IMR-90 (cell line): Measurements from ENCODE around the gene CTDSPL. TPM values are rescaled to one million over a fixed set of nuclear protein-coding genes. Genes with fewer than 3 reads are reported as not detected.

ENCODE experiments used
- ATAC-seq: fragments of 200-7000 bp; cut with Tn5 transposase; 2 replicates; pipeline ENCODE4 v1.9.1; 2020; ENCODE audit warnings: low read depth, mild to moderate bottlenecking, moderate library complexity
- BruUV-seq: library from RNA; stranded (reverse); fragments of 400-500 nt; replicated peaks from 2 replicates; lab custom pipeline; 2021; lab: Mats Ljungman, UMichigan
- CTCF ChIA-PET: fragments of 300-600 bp; formaldehyde crosslinking; extraction: SDS; loops from one replicate; lab custom pipeline; 2021; ENCODE audit warnings: antibody characterized with exemption; lab: Yijun Ruan, JAX
- POLR2A ChIA-PET: fragments of 300-600 bp; sonication (Branson Sonifier 250); formaldehyde crosslinking; loops from one replicate; lab custom pipeline; 2022; ENCODE audit warnings: antibody characterized with exemption; ENCODE audit not compliant: unreplicated experiment; lab: Charles Lee
- DNase-seq: peaks from one replicate; pipeline ENCODE4 v3.0.0; 2013
- H2AFZ ChIP-seq: replicated peaks from 2 replicates; pipeline ENCODE3; 2013; ENCODE audit warnings: low read length, mild to moderate bottlenecking; ENCODE audit not compliant: poor library complexity
- H2AK5ac ChIP-seq: 2 replicates; pipeline ENCODE4 v1.6.1; 2013; ENCODE audit warnings: low read depth, low read length, inconsistent platforms
- H2AK9ac ChIP-seq: replicated peaks from 2 replicates; pipeline ENCODE3; 2013; ENCODE audit warnings: mild to moderate bottlenecking, low read depth, low read length, moderate library complexity; ENCODE audit not compliant: poor library complexity
- H2BK120ac ChIP-seq: 2 replicates; pipeline ENCODE4 v1.6.1; 2013; ENCODE audit warnings: low read depth, low read length, inconsistent platforms
- H2BK15ac ChIP-seq: 3 replicates; pipeline ENCODE4 v1.6.1; 2013; ENCODE audit warnings: low read depth, low read length, inconsistent platforms
- H2BK20ac ChIP-seq: 2 replicates; pipeline ENCODE4 v1.6.1; 2013; ENCODE audit warnings: low read depth, mild to moderate bottlenecking, inconsistent platforms, low read length, moderate library complexity
- H2BK5ac ChIP-seq: 2 replicates; pipeline ENCODE4 v1.6.1; 2013; ENCODE audit warnings: mild to moderate bottlenecking, low read depth, low read length, inconsistent platforms; ENCODE audit not compliant: poor library complexity, severe bottlenecking
- H3K14ac ChIP-seq: replicated peaks from 2 replicates; pipeline ENCODE4 v1.6.1; 2013; ENCODE audit warnings: low read depth, low read length, inconsistent platforms
- H3K18ac ChIP-seq: 2 replicates; pipeline ENCODE4 v1.6.1; 2013; ENCODE audit warnings: low read depth, low read length, control low read depth
- H3K23ac ChIP-seq: 2 replicates; pipeline ENCODE4 v1.6.1; 2013; ENCODE audit warnings: low read depth, low read length, inconsistent platforms
- H3K27ac ChIP-seq: 2 replicates; pipeline ENCODE4 v1.5.1; 2013; ENCODE audit warnings: mild to moderate bottlenecking, control low read depth, low read length; ENCODE audit not compliant: insufficient read depth
- H3K27me3 ChIP-seq: 2 replicates; pipeline ENCODE4 v1.6.1; 2013; ENCODE audit warnings: low read length; ENCODE audit not compliant: control insufficient read depth, insufficient read depth
- H3K36me3 ChIP-seq: 2 replicates; pipeline ENCODE4 v1.6.1; 2013; ENCODE audit warnings: low read length, mixed read lengths; ENCODE audit not compliant: control insufficient read depth, insufficient read depth
- H3K4ac ChIP-seq: 2 replicates; pipeline ENCODE4 v1.6.1; 2013; ENCODE audit warnings: low read depth, low read length, inconsistent platforms
- H3K4me1 ChIP-seq: 2 replicates; pipeline ENCODE4 v1.6.1; 2013; ENCODE audit warnings: low read length, mixed read lengths; ENCODE audit not compliant: control insufficient read depth, insufficient read depth
- H3K4me2 ChIP-seq: 2 replicates; pipeline ENCODE4 v1.6.1; 2013; ENCODE audit warnings: low read depth, mild to moderate bottlenecking, control low read depth, low read length, moderate library complexity
- H3K4me3 ChIP-seq: 2 replicates; pipeline ENCODE4 v1.5.1; 2013; ENCODE audit warnings: low read depth, mild to moderate bottlenecking, control low read depth, low read length, moderate library complexity; ENCODE audit not compliant: insufficient read depth
- H3K56ac ChIP-seq: 2 replicates; pipeline ENCODE4 v1.6.1; 2013; ENCODE audit warnings: low read length, inconsistent platforms; ENCODE audit not compliant: insufficient read depth; ENCODE audit errors: extremely low read depth
- H3K79me1 ChIP-seq, 2 experiments: 2 replicates each; pipeline ENCODE4 v1.6.1; 2013; ENCODE audit warnings: low read length in 2 of 2, inconsistent platforms in 1 of 2, low read depth in 1 of 2
- H3K9ac ChIP-seq: 2 replicates; pipeline ENCODE4 v1.6.1; 2013; ENCODE audit warnings: low read depth, low read length, control low read depth
- H3K9me1 ChIP-seq: 2 replicates; pipeline ENCODE4 v1.6.1; 2013; ENCODE audit warnings: low read length, inconsistent platforms; ENCODE audit not compliant: insufficient read depth
- H3K9me3 ChIP-seq: 2 replicates; pipeline ENCODE4 v1.6.1; 2013; ENCODE audit warnings: low read length; ENCODE audit not compliant: control insufficient read depth, insufficient read depth
- H4K20me1 ChIP-seq: 2 replicates; pipeline ENCODE4 v1.6.1; 2013; ENCODE audit warnings: low read length, inconsistent platforms; ENCODE audit not compliant: insufficient read depth
- H4K5ac ChIP-seq: 2 replicates; pipeline ENCODE4 v1.6.1; 2013; ENCODE audit warnings: mild to moderate bottlenecking, low read depth, low read length, control low read depth
- H4K8ac ChIP-seq, 2 experiments: 2 replicates each; pipeline ENCODE4 v1.6.1; 2013; ENCODE audit warnings: low read depth in 2 of 2, low read length in 2 of 2, control low read depth in 1 of 2, inconsistent platforms in 1 of 2
- H4K91ac ChIP-seq: 2 replicates; pipeline ENCODE4 v1.6.1; 2013; ENCODE audit warnings: low read depth, low read length, inconsistent platforms; ENCODE audit not compliant: insufficient read depth
- CEBPB ChIP-seq: IDR thresholded peaks from 2 replicates; pipeline ENCODE4 v1.6.1; 2012; ENCODE audit warnings: low read depth, low read length, improper control_type of control experiment
- MAFK ChIP-seq: IDR thresholded peaks from 2 replicates; pipeline ENCODE4 v1.6.1; 2012; ENCODE audit warnings: low read depth, low read length, improper control_type of control experiment
- RCOR1 ChIP-seq: IDR thresholded peaks from 2 replicates; pipeline ENCODE4 v1.6.1; 2012; ENCODE audit warnings: mild to moderate bottlenecking, low read length, improper control_type of control experiment; ENCODE audit not compliant: insufficient replicate concordance
- WGBS, 2 experiments: methylation state at CpG; one replicate each; pipeline versions ENCODE4 v1.1.5 to v1.1.7; 2013; ENCODE audit warnings: missing lambda C conversion rate in 2 of 2; ENCODE audit not compliant: insufficient read length in 1 of 2; ENCODE audit errors: extremely low coverage in 2 of 2; 5-methylcytosine and 5-hydroxymethylcytosine counted together
- dilution Hi-C: fragments of 300-500 bp; cut with HindIII; formaldehyde crosslinking; loops from one replicate; pipeline ENCODE4 v1.14.3; 2018; ENCODE audit warnings: low sequenced_read_pairs; ENCODE audit not compliant: unreplicated experiment
- in situ Hi-C: fragments of 300-500 bp; cut with MboI; formaldehyde crosslinking; loops from 3 replicates; pipeline ENCODE4 v1.14.3; 2019; ENCODE audit warnings: low sequenced_read_pairs, inconsistent platforms, mixed read lengths
- intact Hi-C: fragments of 100-400 bp; cut with micrococcal nuclease; formaldehyde crosslinking; loops from 2 replicates; pipeline ENCODE4 v1.10.0; 2022
- polyA plus RNA-seq, 3 experiments: library from polyadenylated mRNA; depleted of rRNA; stranded (reverse); fragments of >200 nt; gene quantifications; 2 replicates each; pipeline ENCODE4 v1.2.3, GENCODE V29; 2012; ENCODE audit warnings: low replicate concordance in 1 of 3
- total RNA-seq: library from RNA; depleted of rRNA; stranded (reverse); fragments of >200 nt; gene quantifications from 2 replicates; pipeline ENCODE4 v1.2.3, GENCODE V29; 2012
- TF ChIP-seq, protein P1 (sequence below): conservative IDR thresholded peaks from 2 replicates; pipeline ENCODE4 v1.5.1; 2012; ENCODE audit warnings: mild to moderate bottlenecking, low read depth, low read length, improper control_type of control experiment

Gene CTDSPL
- total and polyA plus RNA-seq, 2 of the 4 experiments (the other 2 are of a cell fraction) = 24.5 to 29.0 TPM

DNA sequence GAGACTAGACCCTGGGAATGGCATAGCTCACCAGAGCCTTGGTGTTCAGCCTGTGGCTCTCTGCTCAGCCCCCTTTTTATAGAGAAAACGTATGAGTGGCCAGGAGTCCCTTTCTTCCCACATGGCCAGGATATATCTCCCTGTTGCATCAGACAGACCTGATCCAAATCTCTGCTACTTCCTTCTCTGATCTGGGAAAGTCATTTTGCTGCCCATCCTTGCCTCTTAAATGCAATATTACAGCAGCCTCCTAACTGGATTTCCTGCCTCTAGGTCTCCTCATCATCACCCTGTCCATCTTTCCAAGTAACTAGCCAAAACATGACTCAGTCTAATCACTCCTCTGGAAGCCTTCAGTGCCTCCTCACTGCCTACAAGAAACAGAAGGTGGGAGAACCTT is 42.9 kb downstream of the CTDSPL start:
- no peak overlapping the region for H4K5ac ChIP-seq
- dilution Hi-C loops = no loop called here
- no CpG with 5 or more reads among the region's 1 CpG for WGBS, 2 experiments
- peaks cover 56 to 83% of the 10 kb centered on the region in 2 experiments for H3K79me1 ChIP-seq
- no peak overlapping the region for H2BK5ac ChIP-seq
- DNase-seq (peak; percentile 75), ATAC-seq (peak; percentile 24)
- BruUV-seq = no TSS peak
- no peak overlapping the region for H3K4me3 ChIP-seq
- H3K4ac ChIP-seq = peak overlapping the region; percentile 2; the same call in 1 of the 2 replicates
- no peak overlapping the region for H2BK15ac ChIP-seq
- H4K8ac ChIP-seq = no peak overlapping the region
- H4K20me1 ChIP-seq = peaks cover 27% of the 10 kb centered on the region
- H3K27ac ChIP-seq = no peak overlapping the region
- peaks cover 2% of the 10 kb centered on the region; the same call in 1 of the 2 replicates for H3K36me3 ChIP-seq
- no peak overlapping the region for H3K4me2 ChIP-seq
- H3K9me1 ChIP-seq = peaks cover 34% of the 10 kb centered on the region
- ChIA-PET POLR2A (no interaction called here), CTCF (no interaction called here)
- no peak overlapping the region for H3K56ac ChIP-seq
- H3K23ac ChIP-seq = no peak overlapping the region
- TF ChIP-seq RCOR1 = no peak
- TF ChIP-seq MAFK = no peak
- TF ChIP-seq, protein P1, sequence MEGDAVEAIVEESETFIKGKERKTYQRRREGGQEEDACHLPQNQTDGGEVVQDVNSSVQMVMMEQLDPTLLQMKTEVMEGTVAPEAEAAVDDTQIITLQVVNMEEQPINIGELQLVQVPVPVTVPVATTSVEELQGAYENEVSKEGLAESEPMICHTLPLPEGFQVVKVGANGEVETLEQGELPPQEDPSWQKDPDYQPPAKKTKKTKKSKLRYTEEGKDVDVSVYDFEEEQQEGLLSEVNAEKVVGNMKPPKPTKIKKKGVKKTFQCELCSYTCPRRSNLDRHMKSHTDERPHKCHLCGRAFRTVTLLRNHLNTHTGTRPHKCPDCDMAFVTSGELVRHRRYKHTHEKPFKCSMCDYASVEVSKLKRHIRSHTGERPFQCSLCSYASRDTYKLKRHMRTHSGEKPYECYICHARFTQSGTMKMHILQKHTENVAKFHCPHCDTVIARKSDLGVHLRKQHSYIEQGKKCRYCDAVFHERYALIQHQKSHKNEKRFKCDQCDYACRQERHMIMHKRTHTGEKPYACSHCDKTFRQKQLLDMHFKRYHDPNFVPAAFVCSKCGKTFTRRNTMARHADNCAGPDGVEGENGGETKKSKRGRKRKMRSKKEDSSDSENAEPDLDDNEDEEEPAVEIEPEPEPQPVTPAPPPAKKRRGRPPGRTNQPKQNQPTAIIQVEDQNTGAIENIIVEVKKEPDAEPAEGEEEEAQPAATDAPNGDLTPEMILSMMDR = no peak
- TF ChIP-seq CEBPB = peak; percentile 46; the same call in 1 of the 2 replicates
- in situ Hi-C loops = loop anchor here (5.0 kb wide), 1 partner anchor 37 kb away; no protein-coding TSS in a partner anchor
- no peak overlapping the region for H3K18ac ChIP-seq
- peaks cover 25% of the 10 kb centered on the region for H3K4me1 ChIP-seq
- H3K9me3 ChIP-seq = no peaks in the 10 kb centered on the region
- no peak overlapping the region for H3K14ac ChIP-seq
- no peak overlapping the region for H3K9ac ChIP-seq
- no peak overlapping the region for H2BK20ac ChIP-seq
- no peak overlapping the region for H2AFZ ChIP-seq
- H4K91ac ChIP-seq = no peak overlapping the region
- no peaks in the 10 kb centered on the region for H3K27me3 ChIP-seq
- no peak overlapping the region for H2BK120ac ChIP-seq
- H2AK9ac ChIP-seq = peak overlapping the region; percentile 18
- H2AK5ac ChIP-seq = no peak overlapping the region; the same call in 1 of the 2 replicates
- intact Hi-C loops = no loop called here
